ENCODE data around the gene NOG.

The NOG gene

GRCh38 chr17:56639517-56639916, 46.0 kb downstream of the NOG start:
- DNase-seq, result no peak

GRCh38 chr17:56640116-56640515, 46.6 kb downstream of the NOG start:
- DNase-seq, result no peak

GRCh38 chr17:56641373-56641772, 47.9 kb downstream of the NOG start:
- DNase-seq, result no peak

GRCh38 chr17:56641894-56642293, 48.4 kb downstream of the NOG start:
- DNase-seq, result peak; percentile 68

DNA sequence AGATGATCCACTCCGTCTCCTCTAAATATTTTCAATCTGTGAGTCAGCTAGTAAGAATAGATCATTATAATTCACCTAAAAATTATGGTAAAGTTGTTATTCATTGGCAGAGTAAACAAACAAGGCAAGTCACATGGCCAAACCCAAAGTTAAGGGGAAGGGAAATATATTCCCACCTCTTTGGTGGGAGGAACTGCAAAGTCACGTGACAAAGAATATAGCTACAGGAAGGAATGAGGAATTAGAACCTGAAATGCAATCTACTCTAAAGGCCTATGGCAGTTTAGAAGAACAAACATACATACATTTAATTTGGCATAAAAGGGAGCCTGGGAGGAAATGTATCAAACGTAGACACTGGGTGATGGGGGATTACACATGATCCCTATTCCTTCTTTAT, 48.9 kb downstream of the NOG start:
- no peak for DNase-seq

Measured in MV-4-11 (cell line).